Skin epidermis (tissue), 12 donors: ENCODE measurements around the gene AGR3.

Experiments
- H3K27ac ChIP-seq, 21 experiments: fragments of 200-600 bp; sonication (generic) in 11 of 21; one replicate each; pipeline ENCODE4 v1.5.0; 2020; ENCODE audit warnings: mild to moderate bottlenecking in 3 of 21, inconsistent platforms in 2 of 21, moderate library complexity in 2 of 21
- H3K4me3 ChIP-seq, 7 experiments: fragments of 200-600 bp; sonication (generic) in 2 of 7; one replicate each; pipeline ENCODE4 v1.5.0; 2020; ENCODE audit warnings: inconsistent platforms in 2 of 7, mild to moderate bottlenecking in 2 of 7, moderate library complexity in 1 of 7

The AGR3 gene

DNA sequence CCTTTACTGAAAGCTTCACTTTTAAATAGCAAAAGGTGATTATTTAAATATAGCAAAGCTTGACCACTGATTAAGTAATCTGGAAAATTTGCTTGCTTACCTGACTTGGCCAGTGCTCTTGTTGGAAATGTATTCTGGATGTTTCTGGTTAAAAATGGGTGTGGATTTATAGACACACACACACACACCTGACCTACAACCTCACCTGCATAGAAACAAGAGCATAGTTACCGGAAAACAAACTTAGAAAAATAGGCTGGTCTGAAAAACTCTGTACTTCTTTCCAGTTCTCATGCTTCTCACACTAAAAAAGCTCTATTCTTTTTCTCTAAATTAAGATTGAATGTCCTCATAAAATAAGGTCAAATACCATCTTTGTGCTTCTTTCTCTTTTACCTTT is at the start of gene AGR3:
TSS of gene AGR3 (minus strand) at position 140 of the 400 bp plus-strand sequence. CDS start 3,365 bp downstream, outside the sequence.
- Histone ChIP-seq H3K27ac (no peak within 1 kb of the TSS), H3K4me3 (no peak within 1 kb of the TSS)

- Histone ChIP-seq H3K4me3 (no peak overlapping the region), H3K27ac (no peak overlapping the region)
These were observed 49.2 kb upstream of the AGR3 start for GRCh38 chr7:16930946-16931345.

DNA sequence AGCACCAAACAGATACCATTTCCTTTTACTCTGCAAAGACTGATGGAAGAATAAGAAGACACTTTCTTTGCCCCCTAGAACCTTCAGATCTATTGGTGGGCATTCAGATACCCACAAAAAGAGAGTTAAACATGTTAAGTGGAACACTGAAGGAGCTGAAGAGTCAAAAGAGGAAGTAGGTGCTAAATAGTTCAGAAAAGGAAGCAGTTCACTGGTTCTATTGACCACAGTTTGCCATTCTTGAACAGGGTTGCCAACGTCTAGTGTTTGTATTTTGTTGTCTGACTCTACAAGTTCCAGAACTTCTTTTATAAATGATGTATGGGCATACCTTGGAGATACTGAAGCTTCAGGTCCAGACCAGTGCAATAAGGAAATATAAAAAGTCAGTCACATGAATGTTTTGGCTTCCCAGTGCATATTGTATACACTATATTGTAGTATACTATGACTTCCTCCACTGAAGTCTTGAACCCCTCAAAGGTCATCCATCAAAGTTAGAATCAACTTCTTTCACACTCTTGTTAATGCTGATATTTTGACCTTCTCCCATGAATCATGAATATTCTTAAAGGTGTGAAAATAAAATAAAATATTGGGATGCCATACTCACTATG is 47.5 kb upstream of the AGR3 start:
- no peak overlapping the region for H3K27ac ChIP-seq
- H3K4me3 ChIP-seq, result no peak overlapping the region

DNA sequence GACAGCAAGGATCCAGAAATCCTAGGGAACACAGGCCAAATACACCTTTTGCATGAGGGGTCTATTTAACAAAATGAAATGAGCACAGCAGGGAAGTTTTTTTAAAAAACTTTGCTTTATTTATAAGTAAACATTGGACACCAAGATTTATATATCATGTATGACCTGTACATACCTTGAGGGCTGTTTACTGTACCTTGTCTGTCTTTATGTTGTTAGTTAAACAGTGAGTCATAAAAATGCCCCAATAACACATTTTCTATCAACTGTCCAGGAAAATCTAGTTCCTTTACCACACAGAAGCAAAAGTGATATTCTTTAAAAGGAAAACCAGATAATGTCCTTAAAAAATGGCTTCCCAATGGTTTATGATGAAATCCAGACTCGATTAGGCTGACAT is 45.1 kb upstream of the AGR3 start:
- Histone ChIP-seq H3K27ac (peak overlapping the region in 5 of 21 experiments; percentile 10 to 50 (median 24)), H3K4me3 (no peak overlapping the region)

GRCh38 chr7:16926283-16926682 is 44.5 kb upstream of the AGR3 start:
- Histone ChIP-seq H3K27ac (peak overlapping the region in 4 of 21 experiments; percentile 6 to 50 (median 26)), H3K4me3 (no peak overlapping the region)

DNA sequence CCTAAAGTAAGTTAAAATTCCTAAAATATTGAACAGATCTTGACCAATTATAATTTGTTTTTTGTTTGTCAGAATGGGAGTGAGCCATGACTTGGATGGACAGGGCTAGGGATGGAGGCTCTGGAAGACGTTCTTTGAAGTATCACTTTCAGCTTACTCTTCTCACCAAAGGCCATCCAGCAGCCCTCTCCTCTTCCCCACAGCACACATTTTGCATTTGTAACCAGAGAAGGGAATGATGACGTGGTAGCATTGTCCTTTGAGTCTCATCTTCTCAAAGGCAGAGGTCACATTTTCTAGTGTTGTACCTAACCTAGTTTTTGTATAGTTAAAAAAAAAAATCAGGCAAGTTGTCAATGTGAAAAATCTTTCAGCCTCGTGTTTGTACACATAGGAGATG is 43.8 kb upstream of the AGR3 start:
- H3K27ac ChIP-seq, result no peak overlapping the region
- H3K4me3 ChIP-seq, result no peak overlapping the region

GRCh38 chr7:16923019-16923418 is 41.2 kb upstream of the AGR3 start:
- H3K4me3 ChIP-seq, result no peak overlapping the region
- H3K27ac ChIP-seq, result no peak overlapping the region

GRCh38 chr7:16921644-16922257 is 40.0 kb upstream of the AGR3 start:
- H3K4me3 ChIP-seq, result no peak overlapping the region
- no peak overlapping the region for H3K27ac ChIP-seq

DNA sequence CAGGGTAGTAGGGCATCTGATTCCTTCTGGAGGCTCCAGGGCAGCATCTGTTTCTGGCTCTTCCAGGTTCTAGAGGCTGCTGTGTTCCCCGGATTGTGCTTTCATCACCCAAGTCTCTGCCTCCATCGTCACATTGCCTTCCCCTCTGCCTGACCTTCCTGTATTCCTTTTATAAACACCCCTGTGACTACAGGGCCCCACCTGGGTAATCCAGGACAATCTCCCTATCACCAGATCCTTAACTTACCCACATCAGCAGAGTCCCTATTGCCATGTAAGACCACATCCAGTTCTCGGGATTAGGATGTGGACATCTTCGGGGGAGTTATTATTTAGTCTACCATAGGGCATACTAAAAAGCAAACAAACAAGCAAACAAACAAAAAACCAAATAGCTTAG is 39.4 kb upstream of the AGR3 start:
- Histone ChIP-seq H3K4me3 (no peak overlapping the region), H3K27ac (no peak overlapping the region)

DNA sequence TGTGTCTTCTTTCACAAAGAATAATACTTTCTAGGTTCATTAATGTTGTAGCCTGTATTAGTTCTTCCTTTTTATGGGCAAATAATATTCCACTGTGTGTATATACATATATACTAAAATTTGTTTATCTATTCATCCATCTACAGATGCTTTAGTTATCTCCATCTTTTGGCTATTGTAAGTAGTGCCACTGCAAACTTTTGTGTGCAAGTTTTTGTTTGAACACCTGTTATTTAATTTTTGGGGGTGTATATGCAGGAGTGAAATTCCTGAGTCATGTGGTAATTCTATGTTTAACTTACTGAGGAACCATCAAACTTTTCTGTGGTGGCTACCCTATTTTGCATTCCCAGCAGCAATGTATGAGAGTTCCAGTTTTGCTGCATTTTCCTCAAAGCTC is 37.7 kb upstream of the AGR3 start:
- H3K4me3 ChIP-seq, result no peak overlapping the region

DNA sequence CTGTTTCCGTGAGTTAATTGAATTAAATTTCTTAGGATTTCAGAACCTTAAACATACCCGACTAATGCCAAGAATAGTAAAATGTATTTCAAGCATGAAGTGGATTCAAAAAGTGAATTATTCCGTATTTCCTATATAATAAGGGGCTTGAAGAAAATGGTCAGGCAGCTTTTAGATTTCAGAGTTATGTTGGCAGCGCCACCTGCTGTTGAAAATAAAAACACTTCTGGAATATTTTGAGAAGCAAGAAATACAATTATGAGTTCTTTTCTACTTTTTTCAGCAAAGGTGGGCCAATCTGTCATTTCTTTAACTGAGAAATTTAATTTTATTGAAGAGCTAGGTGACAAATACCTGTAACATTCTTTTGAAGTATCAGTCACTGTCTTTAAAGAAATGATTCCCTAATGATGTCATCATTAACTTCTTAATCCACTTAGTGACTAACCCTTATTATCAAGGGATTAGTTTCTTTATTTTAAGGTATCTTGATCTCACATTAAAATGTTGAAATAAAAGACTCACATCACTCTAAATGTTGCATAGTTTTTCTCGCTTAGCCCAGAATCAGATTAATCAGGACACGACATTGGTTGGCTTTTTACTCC is 36.6 kb upstream of the AGR3 start:
- Histone ChIP-seq H3K4me3 (no peak overlapping the region), H3K27ac (no peak overlapping the region)

More for the DNA sequence above, 37.7 kb upstream of the AGR3 start:
- H3K27ac ChIP-seq, result no peak overlapping the region

GRCh38 chr7:16916738-16917137 is 35.0 kb upstream of the AGR3 start:
- no peak overlapping the region for H3K4me3 ChIP-seq

DNA sequence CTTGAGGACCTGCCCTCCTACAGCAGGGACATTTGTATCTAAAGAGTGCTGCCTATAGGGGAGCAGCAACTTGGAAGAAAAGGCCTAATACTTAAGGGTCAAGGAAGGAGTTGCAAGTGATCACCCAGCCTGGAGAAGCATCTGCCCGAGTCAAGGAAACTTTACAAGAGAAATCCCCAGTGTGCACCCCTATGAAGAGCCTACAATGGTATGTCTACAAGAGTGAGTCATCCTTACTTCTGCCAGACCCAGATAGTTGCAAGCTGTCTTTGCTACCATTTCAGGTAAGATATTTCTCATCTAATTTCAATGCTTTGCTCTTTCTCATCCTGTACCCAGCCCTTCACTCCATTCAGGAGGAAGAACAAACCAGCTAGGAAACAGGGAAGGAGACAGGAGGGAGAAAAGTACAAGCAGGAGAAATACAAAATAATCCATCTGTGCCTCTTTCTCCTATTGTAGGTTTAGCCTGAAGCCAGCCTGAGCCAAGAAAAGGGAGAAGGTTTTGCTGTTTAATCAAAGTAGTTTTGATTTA is 34.4 kb upstream of the AGR3 start:
- H3K27ac ChIP-seq, result peak overlapping the region in 7 of 21 experiments; percentile 1 to 60 (median 47)
- H3K4me3 ChIP-seq, result no peak overlapping the region

More at GRCh38 chr7:16916738-16917137, 35.0 kb upstream of the AGR3 start:
- H3K27ac ChIP-seq, result no peak overlapping the region

DNA sequence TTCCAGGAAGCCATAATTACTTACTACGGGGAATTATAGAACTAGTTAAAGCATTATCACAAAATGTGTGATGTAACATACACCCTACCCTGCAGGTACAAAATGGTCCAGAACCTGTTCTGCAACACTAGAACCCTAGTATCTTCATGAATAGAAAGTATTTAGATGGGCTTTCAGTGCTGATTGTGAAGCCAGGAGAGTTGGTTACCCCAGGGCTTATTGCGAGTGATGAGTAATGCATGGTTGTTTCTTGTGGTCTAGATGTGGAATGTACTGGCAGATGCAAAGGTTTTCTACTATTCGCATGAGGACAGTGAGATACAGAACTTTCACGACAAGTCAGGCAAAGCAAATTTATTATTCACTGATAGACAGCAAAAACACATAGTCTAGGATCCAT is 33.6 kb upstream of the AGR3 start:
- H3K4me3 ChIP-seq, result no peak overlapping the region
- peak overlapping the region in 6 of 21 experiments; percentile 1 to 60 (median 42) for H3K27ac ChIP-seq

DNA sequence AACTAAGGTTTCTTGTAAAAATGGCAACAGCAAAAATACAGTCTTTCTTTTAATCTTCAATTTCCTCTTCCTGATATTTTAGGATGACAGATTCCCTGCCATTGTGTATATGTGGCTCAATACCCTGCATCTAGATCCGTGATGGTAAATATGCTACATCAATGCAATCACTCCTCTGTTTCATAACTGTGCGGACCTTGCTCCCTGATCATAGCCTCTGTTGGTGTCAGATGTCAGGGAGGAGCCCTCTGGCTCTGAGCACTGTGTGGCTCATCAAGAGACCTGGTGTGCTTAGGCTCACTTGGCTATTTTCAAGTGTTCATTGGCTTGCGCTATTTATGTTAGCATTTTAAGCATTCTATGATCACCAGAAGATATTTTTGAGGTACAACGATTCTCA is 33.0 kb upstream of the AGR3 start:
- peak overlapping the region in 1 of 21 experiments; percentile 16 for H3K27ac ChIP-seq
- H3K4me3 ChIP-seq, result no peak overlapping the region

DNA sequence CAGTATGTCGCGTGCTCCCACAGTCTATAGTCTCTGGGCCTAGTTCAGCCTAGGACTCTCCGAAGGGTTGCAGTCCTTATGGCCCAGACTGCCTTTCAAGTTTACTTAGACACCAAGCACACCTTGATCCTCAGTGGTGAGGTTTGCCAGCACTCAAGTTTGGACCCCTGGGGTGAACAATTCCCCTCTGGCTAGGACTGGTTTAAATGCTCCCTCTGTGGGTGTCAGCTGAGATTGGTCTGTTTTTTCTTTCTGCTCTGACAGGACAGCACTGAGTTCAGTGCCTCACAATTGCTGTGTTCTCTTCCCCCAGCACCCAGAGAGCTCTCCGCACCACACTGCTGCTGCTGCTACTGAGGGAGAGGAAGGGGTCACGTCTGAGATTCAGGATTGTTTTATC is 31.9 kb upstream of the AGR3 start:
- Histone ChIP-seq H3K27ac (no peak overlapping the region), H3K4me3 (no peak overlapping the region)

- Histone ChIP-seq H3K27ac (no peak overlapping the region), H3K4me3 (no peak overlapping the region)
These were observed 30.8 kb upstream of the AGR3 start for GRCh38 chr7:16912540-16912939.

DNA sequence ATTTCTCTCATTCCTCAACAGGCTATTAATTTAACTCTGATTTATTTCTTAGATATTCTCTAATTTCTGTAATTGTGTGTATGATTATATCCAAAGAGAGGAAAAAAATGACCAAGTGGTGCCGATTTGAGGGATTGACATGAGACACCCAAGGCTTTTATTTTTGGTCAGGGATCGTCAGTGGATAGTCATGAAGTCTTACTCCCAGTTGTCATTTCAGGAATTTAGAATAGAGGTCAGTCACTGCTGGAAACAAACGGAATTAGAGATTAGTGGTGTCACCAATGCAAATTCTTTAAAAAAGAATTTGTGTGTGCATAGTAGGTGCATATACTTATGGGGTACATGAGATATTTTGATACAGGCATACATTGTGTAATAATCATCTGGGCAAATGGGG is 26.8 kb upstream of the AGR3 start:
- no peak overlapping the region for H3K4me3 ChIP-seq

GRCh38 chr7:16905300-16906044 is 23.7 kb upstream of the AGR3 start:
- H3K27ac ChIP-seq, result no peak overlapping the region
- H3K4me3 ChIP-seq, result no peak overlapping the region

More for the DNA sequence above, 26.8 kb upstream of the AGR3 start:
- no peak overlapping the region for H3K27ac ChIP-seq

GRCh38 chr7:16904076-16904475 is 22.3 kb upstream of the AGR3 start:
- Histone ChIP-seq H3K27ac (no peak overlapping the region), H3K4me3 (no peak overlapping the region)
